Activated CD4-positive, alpha-beta T cell treated with anti-CD3 and anti-CD28 coated beads, Interleukin-2, amount 50 U/mL, for 1 hour (primary cell): ENCODE results near the gene IQSEC1.

Experiments used
- DNase-seq: peaks from one replicate; pipeline ENCODE4 v3.0.0-alpha.2; 2020

Gene IQSEC1

GRCh38 chr3:13025778-13026518 lies 47.3 kb downstream of the IQSEC1 start:
- DNase-seq: no peak

GRCh38 chr3:13025090-13025489 lies 48.1 kb downstream of the IQSEC1 start:
- no peak for DNase-seq

- DNase-seq: no peak
These were observed 48.5 kb downstream of the IQSEC1 start for GRCh38 chr3:13024765-13025065.

- no peak for DNase-seq
These were observed 49.1 kb downstream of the IQSEC1 start for GRCh38 chr3:13023971-13024764.

GRCh38 chr3:13023235-13023970 lies 49.8 kb downstream of the IQSEC1 start:
- no peak for DNase-seq

- no peak for DNase-seq
These were observed 50.6 kb downstream of the IQSEC1 start for GRCh38 chr3:13022348-13023234.

- no peak for DNase-seq
These were observed 51.8 kb downstream of the IQSEC1 start for GRCh38 chr3:13021141-13022114.

GRCh38 chr3:13020159-13020750 lies 53.0 kb downstream of the IQSEC1 start:
- DNase-seq: no peak

GRCh38 chr3:13019243-13020095 lies 53.8 kb downstream of the IQSEC1 start:
- no peak for DNase-seq

- DNase-seq: no peak
These were observed 54.5 kb downstream of the IQSEC1 start for GRCh38 chr3:13018561-13019242.

GRCh38 chr3:13018043-13018451 lies 55.2 kb downstream of the IQSEC1 start:
- no peak for DNase-seq

GRCh38 chr3:13017361-13018042 lies 55.7 kb downstream of the IQSEC1 start:
- no peak for DNase-seq

GRCh38 chr3:13016721-13017255 lies 56.4 kb downstream of the IQSEC1 start:
- DNase-seq: no peak

- DNase-seq: peak; percentile 44
These were observed 57.0 kb downstream of the IQSEC1 start for GRCh38 chr3:13016083-13016720.

- peak; percentile 53 for DNase-seq
These were observed 57.7 kb downstream of the IQSEC1 start for GRCh38 chr3:13015286-13016082.

GRCh38 chr3:13014755-13015285 lies 58.4 kb downstream of the IQSEC1 start:
- DNase-seq: no peak
